ENCODE data around the gene PLPP1.
"Not testable (repeated sequence)": the region's sequence is repeated elsewhere in the genome, so short reads cannot be mapped to it uniquely, and the experiment has no call there.

The PLPP1 gene

GRCh38 chr5:55546947-55547346 is 12.2 kb upstream of the PLPP1 start:
- no peak for DNase-seq (ENCODE audit: low spot score)

DNA sequence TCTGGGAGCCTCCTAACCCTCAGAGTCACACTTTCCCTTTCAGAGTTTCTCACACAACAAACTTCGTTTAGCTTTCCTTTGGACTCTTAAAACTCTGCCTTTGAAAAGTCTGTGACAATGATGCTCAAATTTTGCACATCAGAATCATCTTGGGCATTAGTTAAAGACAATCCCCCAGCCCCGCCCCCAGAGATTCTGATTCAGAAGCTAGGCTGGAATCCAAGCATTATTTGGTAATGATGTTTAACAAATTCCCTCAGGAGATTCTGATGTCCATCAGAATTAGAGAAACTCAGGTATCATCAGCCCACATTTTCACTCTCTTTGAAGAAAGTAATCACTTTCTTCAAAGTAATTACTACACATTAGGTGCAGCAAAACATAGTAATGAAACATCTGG is 9.6 kb upstream of the PLPP1 start:
- DNase-seq (ENCODE audit: low spot score): no peak

GRCh38 chr5:55541056-55541635 is 6.4 kb upstream of the PLPP1 start:
- DNase-seq (ENCODE audit: low spot score): no peak

GRCh38 chr5:55540525-55540924 is 5.8 kb upstream of the PLPP1 start:
- DNase-seq (ENCODE audit: low spot score): no peak

- DNase-seq (ENCODE audit: low spot score): peak; percentile 21
Observed at GRCh38 chr5:55540024-55540423, 5.3 kb upstream of the PLPP1 start.

- DNase-seq (ENCODE audit: low spot score): no peak
Observed at GRCh38 chr5:55538661-55539060, 3.9 kb upstream of the PLPP1 start.

DNA sequence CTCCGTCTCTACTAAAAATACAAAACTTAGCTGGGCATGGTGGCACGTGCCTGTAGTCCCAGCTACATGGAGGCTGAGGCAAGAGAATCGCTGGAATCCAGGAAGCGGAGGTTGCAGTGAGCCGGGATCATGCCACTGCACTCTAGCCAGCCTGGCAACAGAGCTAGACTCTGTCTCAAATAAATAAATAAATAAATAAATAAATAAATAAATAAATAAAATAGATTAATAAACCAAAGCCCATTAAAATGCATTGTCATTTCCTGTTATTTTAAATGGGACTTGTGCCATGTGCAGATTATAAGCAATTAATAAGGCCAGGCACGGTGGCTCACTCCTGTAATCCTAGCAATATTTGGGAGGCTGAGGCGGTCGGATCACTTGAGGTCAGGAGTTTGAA is 2.6 kb upstream of the PLPP1 start:
- DNase-seq (ENCODE audit: low spot score): not testable (repeated sequence)

- peak; percentile 8 for DNase-seq (ENCODE audit: low spot score)
Observed at GRCh38 chr5:55535199-55535905, 588 bp upstream of the PLPP1 start.

DNA sequence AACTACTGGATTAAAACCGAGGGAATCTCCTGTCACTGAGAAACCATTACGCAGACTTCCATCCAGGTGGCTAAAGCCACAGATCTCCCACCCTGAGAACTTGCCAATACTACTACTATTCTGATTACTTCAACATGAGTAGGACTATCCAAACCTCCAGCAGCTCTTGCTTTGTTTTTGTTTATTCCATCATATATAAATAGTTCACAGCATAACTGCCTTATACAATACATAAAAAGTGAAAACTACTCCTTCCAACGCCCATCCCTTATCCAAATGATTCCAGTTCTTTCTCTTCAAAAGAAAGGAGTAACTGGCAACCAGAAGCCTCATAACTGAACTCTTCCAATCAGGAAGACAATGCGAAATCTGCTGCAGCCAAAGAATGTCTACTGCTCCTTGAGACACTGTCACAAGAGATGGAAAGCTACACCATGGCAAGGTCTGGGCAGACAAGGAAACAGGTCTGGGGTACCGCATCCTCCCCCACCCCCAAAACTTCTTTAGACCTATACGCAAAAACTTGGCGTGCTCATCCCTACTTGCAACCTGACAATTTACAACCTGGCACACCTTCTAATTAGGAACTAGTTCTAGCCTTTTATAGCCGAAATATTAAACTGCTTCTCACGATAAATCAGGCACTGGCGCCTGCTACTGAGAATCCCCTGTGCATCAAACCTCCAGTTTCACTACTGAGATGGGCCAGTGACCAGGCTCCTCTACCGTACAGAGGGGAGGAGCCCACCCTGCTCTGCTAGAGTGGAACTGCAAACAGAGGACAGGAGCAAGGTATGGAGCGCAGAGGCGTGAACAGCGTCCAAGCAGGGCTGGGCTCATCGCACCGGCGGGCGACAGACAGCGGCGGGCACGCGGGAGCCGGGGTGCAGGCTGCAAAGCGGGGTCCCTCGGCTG is 986 bp downstream of the PLPP1 start:
- peak; percentile 69 for DNase-seq (ENCODE audit: low spot score)

DNA sequence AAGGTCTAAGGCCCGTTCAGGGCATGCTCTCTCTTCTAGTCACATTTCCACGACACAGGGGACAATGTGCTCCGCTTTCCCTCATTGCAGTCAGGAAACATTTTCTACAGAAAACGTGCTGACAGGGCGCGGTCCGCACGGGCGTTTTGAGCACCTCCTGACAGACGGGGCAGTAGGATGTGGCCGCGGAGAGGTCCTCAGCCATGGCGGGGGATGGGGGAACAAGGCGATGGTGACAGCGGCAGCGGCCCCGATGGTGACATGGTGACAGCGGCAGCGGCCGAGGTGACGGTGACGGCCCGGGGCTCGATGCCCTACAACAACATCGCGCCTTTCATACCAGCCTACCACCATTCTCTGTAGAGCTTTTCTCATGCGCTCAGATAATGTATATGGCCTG is 4.1 kb downstream of the PLPP1 start:
- no peak for DNase-seq (ENCODE audit: low spot score)

GRCh38 chr5:55524816-55525215 is 9.9 kb downstream of the PLPP1 start:
- no peak for DNase-seq (ENCODE audit: low spot score)

- no peak for DNase-seq (ENCODE audit: low spot score)
Observed at GRCh38 chr5:55523293-55523692, 11.5 kb downstream of the PLPP1 start.

DNA sequence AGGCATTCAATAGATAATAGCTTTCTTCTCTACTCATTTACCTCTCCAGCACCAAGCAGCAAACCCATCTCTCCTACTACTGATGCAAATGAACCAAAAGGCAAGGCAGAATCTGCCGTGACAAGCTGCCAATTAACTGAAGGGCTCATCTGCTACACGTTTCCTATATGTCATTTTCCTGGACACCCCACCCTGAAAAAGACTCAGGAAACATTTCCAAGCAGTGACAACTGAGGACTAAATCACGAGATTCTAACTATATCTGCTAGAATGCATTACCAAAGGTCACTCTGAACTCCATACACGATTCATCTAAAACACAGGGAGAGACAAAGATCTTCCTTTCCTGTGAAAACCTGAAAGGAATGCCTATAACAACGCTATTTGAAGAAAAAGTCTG is 12.9 kb downstream of the PLPP1 start:
- no peak for DNase-seq (ENCODE audit: low spot score)

DNA sequence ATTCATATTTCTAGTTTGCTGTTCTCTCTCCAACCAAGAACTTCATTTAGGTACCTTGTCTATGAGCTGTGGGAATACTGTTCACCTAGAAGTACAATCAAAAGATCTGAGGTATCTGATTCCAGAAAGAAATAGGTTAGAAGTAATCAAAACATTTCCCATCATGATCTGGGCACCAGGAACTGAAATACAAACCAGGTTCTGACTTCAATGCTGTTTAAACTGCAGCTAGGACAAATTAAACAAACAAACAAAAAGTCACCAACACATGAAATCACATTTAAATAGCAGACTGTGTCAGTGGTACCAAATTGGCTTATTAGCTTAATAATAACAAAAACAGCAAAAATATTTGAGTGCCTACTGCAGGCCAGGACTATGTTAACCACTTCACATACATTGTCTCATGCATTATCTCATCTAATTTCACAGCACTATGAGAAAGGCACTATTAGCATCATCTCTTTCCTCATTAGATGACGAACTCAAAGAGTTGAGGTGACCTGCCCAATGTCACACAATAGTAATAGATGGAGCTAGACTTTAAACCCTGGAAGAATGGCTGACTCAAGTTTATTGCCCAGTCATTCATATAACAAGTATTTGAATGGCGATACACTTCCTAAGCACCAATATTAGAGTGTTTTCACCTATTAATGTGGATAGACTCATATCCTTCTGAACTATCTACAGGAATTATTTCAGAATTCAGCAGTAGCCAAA is 14.5 kb downstream of the PLPP1 start:
- no peak for DNase-seq (ENCODE audit: low spot score)

- DNase-seq (ENCODE audit: low spot score): no peak
Observed at GRCh38 chr5:55518831-55519390, 15.9 kb downstream of the PLPP1 start.

DNA sequence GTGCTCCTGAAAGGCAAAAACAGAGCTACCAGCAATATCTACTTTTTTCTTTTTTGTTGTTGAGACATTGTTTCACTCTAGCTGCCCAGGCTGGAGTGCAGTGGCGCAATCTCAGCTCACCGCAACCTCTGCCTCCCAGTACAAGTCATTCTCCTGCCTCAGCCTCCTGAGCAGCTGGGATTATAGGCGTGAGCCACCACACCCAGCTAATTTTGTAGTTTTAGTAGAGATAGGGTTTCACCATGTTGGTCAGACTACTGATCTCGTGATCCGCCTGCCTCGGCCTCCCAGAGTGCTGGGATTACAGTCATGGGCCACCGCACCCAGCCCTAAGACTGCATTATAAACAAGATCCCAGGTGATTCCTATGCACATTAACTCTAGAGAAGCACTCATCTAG is 17.0 kb downstream of the PLPP1 start:
- DNase-seq (ENCODE audit: low spot score): no peak

- DNase-seq (ENCODE audit: low spot score): no peak
Observed at GRCh38 chr5:55511010-55511409, 23.8 kb downstream of the PLPP1 start.

- DNase-seq (ENCODE audit: low spot score): no peak
Observed at GRCh38 chr5:55510523-55510880, 24.3 kb downstream of the PLPP1 start.

- no peak for DNase-seq (ENCODE audit: low spot score)
Observed at GRCh38 chr5:55509796-55510522, 24.8 kb downstream of the PLPP1 start.

DNA sequence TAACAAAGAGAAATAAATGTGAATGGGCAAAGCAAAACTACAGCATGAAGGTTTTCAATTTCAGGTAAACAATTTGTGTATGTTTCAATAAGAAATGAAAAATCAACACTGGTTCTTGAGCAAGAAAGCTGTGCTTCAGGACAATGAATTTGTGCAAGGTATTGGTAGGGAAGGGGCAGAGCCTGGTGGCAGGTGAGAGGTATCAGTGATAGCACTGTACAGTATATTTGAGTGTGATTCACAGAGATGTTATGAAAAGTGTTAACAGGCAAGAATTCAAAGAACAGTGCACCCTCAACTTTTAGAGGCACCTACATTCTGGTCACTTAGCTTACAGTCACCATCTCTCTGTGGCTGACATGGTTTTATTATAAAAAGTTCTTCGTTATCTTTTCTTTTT is 25.7 kb downstream of the PLPP1 start:
- no peak for DNase-seq (ENCODE audit: low spot score)

DNA sequence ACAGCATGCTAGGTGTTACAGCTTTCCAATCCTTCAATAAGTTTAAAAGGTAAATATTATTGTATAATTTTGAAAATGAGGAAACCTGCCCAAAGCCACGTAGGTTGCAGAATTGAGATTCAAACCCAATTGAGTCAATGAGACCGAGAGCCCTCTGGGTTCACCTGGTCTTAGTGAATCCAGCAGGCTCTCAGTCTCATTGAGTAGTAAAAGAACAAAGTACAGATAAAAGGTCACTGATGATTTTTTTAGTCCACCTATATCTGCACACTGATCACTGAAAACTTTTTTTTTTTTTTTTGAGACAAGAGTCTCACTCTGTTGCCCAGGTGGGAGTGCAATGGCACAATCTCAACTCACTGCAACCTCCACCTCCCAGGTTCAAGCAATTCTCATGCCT is 27.2 kb downstream of the PLPP1 start:
- no peak for DNase-seq (ENCODE audit: low spot score)

All from kidney tubule cell (primary cell).